HAP-1 (cell line): ENCODE results near the gene SPCS3.
A peak's percentile ranks its signal among the peaks of the same experiment; 100 is the strongest.
"Not testable (repeated sequence)": the region's sequence is repeated elsewhere in the genome, so short reads cannot be mapped to it uniquely, and the experiment has no call there.

ENCODE experiments used
- DNase-seq, 2 experiments: peaks; one replicate each; pipeline ENCODE4 v3.0.0-alpha.2; 2016 to 2020; ENCODE audit warnings: low spot score in 2 of 2
- H3K27me3 ChIP-seq: fragments of 250-450 bp; sonication (Bioruptor Pico); 2 replicates; pipeline ENCODE4 v1.5.1; 2020; ENCODE audit warnings: low read depth, mild to moderate bottlenecking, moderate library complexity
- H3K36me3 ChIP-seq: fragments of 250-450 bp; sonication (Bioruptor Pico); replicated peaks from 2 replicates; pipeline ENCODE4 v1.5.1; 2020; ENCODE audit warnings: mild to moderate bottlenecking
- H3K4me1 ChIP-seq: fragments of 250-450 bp; sonication (Bioruptor Pico); 2 replicates; pipeline ENCODE4 v1.5.1; 2020; ENCODE audit warnings: mild to moderate bottlenecking
- H3K4me3 ChIP-seq: fragments of 250-450 bp; sonication (Bioruptor Pico); 2 replicates; pipeline ENCODE4 v1.5.1; 2020; ENCODE audit warnings: mild to moderate bottlenecking, moderate library complexity
- H3K9me3 ChIP-seq: fragments of 250-450 bp; sonication (Bioruptor Pico); 2 replicates; pipeline ENCODE4 v1.5.1; 2020; ENCODE audit warnings: mild to moderate bottlenecking, moderate library complexity
- in situ Hi-C: fragments of 300-500 bp; cut with MboI; formaldehyde crosslinking; loops from 3 replicates; pipeline ENCODE4 v1.14.3; 2020; ENCODE audit warnings: low sequenced_read_pairs, inconsistent platforms, mixed read lengths

The SPCS3 gene

GRCh38 chr4:176342384-176342783 lies 22.6 kb downstream of the SPCS3 start:
- H3K4me3 ChIP-seq = no peak overlapping the region
- peaks cover 2% of the 10 kb centered on the region; the same call in 1 of the 2 replicates for H3K9me3 ChIP-seq
- DNase-seq = no peak
- in situ Hi-C loops = loop anchor here (5.0 to 25.0 kb wide), 3 partner anchors 305 to 780 kb away; no protein-coding TSS in a partner anchor
- H3K36me3 ChIP-seq = no peaks in the 10 kb centered on the region
- H3K4me1 ChIP-seq = peaks cover 9% of the 10 kb centered on the region
- H3K27me3 ChIP-seq = no peaks in the 10 kb centered on the region

GRCh38 chr4:176343286-176343685 lies 23.5 kb downstream of the SPCS3 start:
- DNase-seq = no peak
- in situ Hi-C loops = loop anchor here (5.0 to 25.0 kb wide), 3 partner anchors 306 to 781 kb away; no protein-coding TSS in a partner anchor
- H3K4me1 ChIP-seq = peaks cover 9% of the 10 kb centered on the region
- H3K9me3 ChIP-seq = peaks cover 2% of the 10 kb centered on the region; the same call in 1 of the 2 replicates
- H3K4me3 ChIP-seq = no peak overlapping the region
- H3K36me3 ChIP-seq = no peaks in the 10 kb centered on the region
- no peaks in the 10 kb centered on the region for H3K27me3 ChIP-seq

- H3K36me3 ChIP-seq, H3K4me1 ChIP-seq, H3K9me3 ChIP-seq, H3K4me3 ChIP-seq, H3K27me3 ChIP-seq, DNase-seq: not testable (repeated sequence)
- in situ Hi-C loops = loop anchor here (25.0 kb wide), 2 partner anchors 308 to 383 kb away; no protein-coding TSS in a partner anchor
Measured at GRCh38 chr4:176345346-176345745, 25.6 kb downstream of the SPCS3 start.

- H3K9me3 ChIP-seq, DNase-seq, H3K36me3 ChIP-seq, H3K27me3 ChIP-seq, H3K4me3 ChIP-seq, H3K4me1 ChIP-seq: not testable (repeated sequence)
- in situ Hi-C loops = loop anchor here (25.0 kb wide), 2 partner anchors 310 to 385 kb away; no protein-coding TSS in a partner anchor
Measured at GRCh38 chr4:176346836-176347235, 27.1 kb downstream of the SPCS3 start.

- Histone ChIP-seq H3K27me3 (no peaks in the 10 kb centered on the region), H3K9me3 (peaks cover 3% of the 10 kb centered on the region; the same call in 1 of the 2 replicates), H3K36me3 (no peaks in the 10 kb centered on the region), H3K4me1 (no peaks in the 10 kb centered on the region), H3K4me3 (no peak overlapping the region)
- in situ Hi-C loops = no loop called here
- DNase-seq = no peak
Measured at GRCh38 chr4:176350671-176351070, 30.9 kb downstream of the SPCS3 start.

GRCh38 chr4:176354884-176355283 lies 35.1 kb downstream of the SPCS3 start:
- in situ Hi-C loops = no loop called here
- Histone ChIP-seq H3K36me3 (no peaks in the 10 kb centered on the region), H3K27me3 (no peaks in the 10 kb centered on the region), H3K4me3 (no peak overlapping the region), H3K4me1 (no peaks in the 10 kb centered on the region), H3K9me3 (peaks cover 3% of the 10 kb centered on the region; the same call in 1 of the 2 replicates)
- DNase-seq = no peak

- no peak overlapping the region for H3K4me3 ChIP-seq
- no peaks in the 10 kb centered on the region for H3K36me3 ChIP-seq
- in situ Hi-C loops = no loop called here
- H3K4me1 ChIP-seq = no peaks in the 10 kb centered on the region
- H3K9me3 ChIP-seq = peaks cover 3% of the 10 kb centered on the region; the same call in 1 of the 2 replicates
- no peaks in the 10 kb centered on the region for H3K27me3 ChIP-seq
- DNase-seq = no peak
Measured at GRCh38 chr4:176357359-176358082, 37.8 kb downstream of the SPCS3 start.

GRCh38 chr4:176358083-176358469 lies 38.3 kb downstream of the SPCS3 start:
- peaks cover 3% of the 10 kb centered on the region; the same call in 1 of the 2 replicates for H3K9me3 ChIP-seq
- no peaks in the 10 kb centered on the region for H3K4me1 ChIP-seq
- no peaks in the 10 kb centered on the region for H3K27me3 ChIP-seq
- in situ Hi-C loops = no loop called here
- DNase-seq = no peak
- no peaks in the 10 kb centered on the region for H3K36me3 ChIP-seq
- H3K4me3 ChIP-seq = no peak overlapping the region

GRCh38 chr4:176359590-176359989 lies 39.8 kb downstream of the SPCS3 start:
- in situ Hi-C loops = no loop called here
- no peaks in the 10 kb centered on the region for H3K36me3 ChIP-seq
- no peaks in the 10 kb centered on the region for H3K9me3 ChIP-seq
- H3K4me1 ChIP-seq = no peaks in the 10 kb centered on the region
- no peaks in the 10 kb centered on the region for H3K27me3 ChIP-seq
- no peak overlapping the region for H3K4me3 ChIP-seq
- DNase-seq = no peak

- Histone ChIP-seq H3K36me3 (no peaks in the 10 kb centered on the region), H3K4me3 (no peak overlapping the region), H3K9me3 (no peaks in the 10 kb centered on the region), H3K27me3 (no peaks in the 10 kb centered on the region), H3K4me1 (no peaks in the 10 kb centered on the region)
- no peak for DNase-seq
- in situ Hi-C loops = no loop called here
Measured at GRCh38 chr4:176360446-176360845, 40.7 kb downstream of the SPCS3 start.

- in situ Hi-C loops = no loop called here
- Histone ChIP-seq H3K9me3 (no peaks in the 10 kb centered on the region), H3K4me3 (no peak overlapping the region), H3K4me1 (no peaks in the 10 kb centered on the region), H3K36me3 (no peaks in the 10 kb centered on the region), H3K27me3 (no peaks in the 10 kb centered on the region)
- no peak for DNase-seq
Measured at GRCh38 chr4:176363072-176363471, 43.3 kb downstream of the SPCS3 start.

- DNase-seq = no peak
- Histone ChIP-seq H3K9me3 (no peaks in the 10 kb centered on the region), H3K36me3 (no peaks in the 10 kb centered on the region), H3K4me3 (no peak overlapping the region), H3K27me3 (no peaks in the 10 kb centered on the region), H3K4me1 (no peaks in the 10 kb centered on the region)
- in situ Hi-C loops = no loop called here
Measured at GRCh38 chr4:176367771-176368465, 48.2 kb downstream of the SPCS3 start.

- in situ Hi-C loops = loop anchor here (25.0 kb wide), 1 partner anchor 411 kb away; the partner anchor contains the start of gene VEGFC
- Histone ChIP-seq H3K36me3 (no peaks in the 10 kb centered on the region), H3K4me1 (no peaks in the 10 kb centered on the region), H3K27me3 (no peaks in the 10 kb centered on the region; the same call in 1 of the 2 replicates), H3K9me3 (no peaks in the 10 kb centered on the region), H3K4me3 (no peak overlapping the region)
- DNase-seq = peak in 1 of 2 experiments; percentile 67
Measured at GRCh38 chr4:176376032-176376614, 56.4 kb downstream of the SPCS3 start.
